ENCODE measurements around the gene PRSS36.
A peak's percentile ranks its signal among the peaks of the same experiment; 100 is the strongest.
"Not testable (repeated sequence)": the region's sequence is repeated elsewhere in the genome, so short reads cannot be mapped to it uniquely, and the experiment has no call there.

Gene PRSS36

DNA sequence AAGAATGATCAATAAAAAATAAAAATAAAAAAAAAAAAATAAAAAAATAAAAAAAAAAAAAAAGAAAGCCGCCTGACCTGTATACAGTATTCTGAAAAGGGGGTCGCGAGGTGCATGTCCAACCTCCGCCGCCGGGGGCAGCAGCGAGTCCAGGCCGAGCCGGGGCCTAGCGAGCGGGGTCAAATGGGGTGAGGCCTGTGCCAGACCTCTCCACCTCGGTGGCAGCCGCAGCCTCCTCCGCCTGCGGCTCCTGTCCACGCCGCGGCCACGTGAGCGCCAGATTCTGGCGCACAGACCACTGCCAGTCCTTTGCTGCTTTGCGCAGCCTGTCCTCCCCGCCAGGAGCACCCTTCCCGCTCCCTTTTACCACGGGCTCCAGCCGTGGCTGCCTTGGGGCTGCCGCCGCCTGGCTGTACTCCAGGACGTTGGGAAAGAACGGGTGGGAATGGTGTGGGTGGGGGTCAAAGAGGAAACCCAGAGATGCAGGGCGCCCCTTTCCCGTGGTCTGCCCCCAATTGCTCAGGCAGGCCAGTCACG is 44.1 kb downstream of the PRSS36 start:
- H3K27me3 ChIP-seq (ENCODE audit: control insufficient read depth in 5 of 5, insufficient read depth in 4 of 5, low read length in 5 of 5), result no peaks in the 10 kb centered on the region
- H3K27ac ChIP-seq (ENCODE audit: low read depth, low read length), result no peak overlapping the region
- no peaks in the 10 kb centered on the region for H3K9me3 ChIP-seq (ENCODE audit: control insufficient read depth in 5 of 5, low read length in 5 of 5)
- H3K36me3 ChIP-seq (ENCODE audit: control insufficient read depth in 5 of 5, insufficient read depth in 5 of 5, low read length in 5 of 5), result peaks cover 0 to 16% (median 15%) of the 10 kb centered on the region in 5 donors
- peaks cover 2 to 28% (median 21%) of the 10 kb centered on the region in 5 donors for H3K4me1 ChIP-seq (ENCODE audit: control insufficient read depth in 5 of 5, insufficient read depth in 5 of 5, low read length in 5 of 5)
- H3K4me3 ChIP-seq (ENCODE audit: low read depth in 1 of 5, low read length in 5 of 5), result peak overlapping the region in 3 of 5 donors; percentile 34 to 48 (median 36)
- no peak overlapping the region for H3K9ac ChIP-seq (ENCODE audit: low read length in 5 of 5)

DNA sequence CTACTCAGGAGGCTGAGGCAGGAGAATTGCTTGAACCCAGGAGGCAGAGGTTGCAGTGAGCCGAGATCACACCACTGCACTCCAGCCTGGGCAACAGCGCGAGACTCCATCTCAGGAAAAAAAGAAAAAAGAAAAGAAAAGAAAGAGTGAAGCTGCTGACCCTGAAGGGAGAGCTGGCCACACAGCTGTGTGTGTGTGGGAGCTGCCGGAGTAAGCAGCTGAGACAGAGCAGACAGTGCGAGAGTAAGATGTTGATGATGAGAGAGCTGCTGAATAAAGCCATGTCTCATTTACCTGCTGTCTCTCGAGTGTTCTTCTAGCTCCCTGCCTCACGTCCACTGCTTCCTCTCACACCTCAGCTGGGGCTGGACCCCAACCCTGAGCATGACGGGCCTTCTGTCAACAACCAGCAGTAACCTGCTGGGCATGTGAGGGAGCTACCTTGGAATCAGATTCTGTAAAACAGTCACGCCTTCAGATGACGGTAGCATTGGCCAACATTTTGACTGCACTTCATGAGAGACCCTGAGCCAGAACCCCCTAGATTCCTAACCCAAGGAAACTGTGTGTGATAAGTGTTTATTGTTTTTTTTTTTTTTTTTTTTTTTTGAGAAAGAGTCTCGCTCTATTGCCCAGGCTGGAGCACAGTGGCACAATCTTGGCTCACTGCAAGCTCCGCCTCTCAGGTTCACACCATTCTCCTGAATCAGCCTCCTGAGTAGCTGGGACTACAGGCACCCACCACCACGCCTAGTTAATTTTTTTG is 48.8 kb downstream of the PRSS36 start:
- H3K9me3 ChIP-seq (ENCODE audit: control insufficient read depth in 5 of 5, low read length in 5 of 5); H3K27me3 ChIP-seq (ENCODE audit: control insufficient read depth in 5 of 5, insufficient read depth in 4 of 5, low read length in 5 of 5); H3K36me3 ChIP-seq (ENCODE audit: control insufficient read depth in 5 of 5, insufficient read depth in 5 of 5, low read length in 5 of 5): not testable (repeated sequence)

DNA sequence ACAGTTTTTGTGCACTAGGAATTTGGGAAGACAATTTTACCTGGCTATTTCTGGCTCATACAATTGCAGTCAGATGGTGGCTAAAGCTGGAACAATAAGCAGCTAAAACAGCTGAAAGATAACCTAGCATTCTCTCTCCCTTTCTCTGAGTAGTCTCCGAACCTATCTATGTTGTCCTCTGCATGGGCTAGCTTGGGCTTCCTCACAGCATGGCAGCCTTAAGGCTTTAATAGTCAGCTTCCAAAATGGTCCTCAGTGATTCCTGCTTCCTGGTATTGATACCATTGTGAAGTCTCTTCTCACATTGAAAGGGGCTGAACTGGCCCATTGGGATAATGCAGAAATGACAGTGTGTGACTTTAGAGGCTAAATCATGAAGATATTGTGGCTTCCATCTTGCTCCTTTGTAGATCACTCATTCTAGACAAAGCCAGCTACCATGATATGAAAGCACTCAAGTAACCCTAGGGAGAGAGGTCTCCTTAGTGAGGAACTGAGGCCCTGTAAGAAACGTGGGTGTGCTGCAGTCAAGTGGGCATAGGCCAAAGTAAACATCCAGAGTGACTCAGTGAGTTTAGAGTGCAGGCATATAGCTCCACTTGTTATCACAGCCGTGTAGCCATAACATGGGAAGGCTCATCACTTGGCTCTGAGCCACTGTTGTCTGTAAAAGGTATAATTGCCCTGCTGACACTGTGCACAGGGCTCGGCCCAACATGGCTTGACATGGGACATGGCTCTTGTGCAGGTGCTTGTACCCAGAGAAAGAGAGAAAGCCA is 49.8 kb downstream of the PRSS36 start:
- Histone ChIP-seq H3K4me1 (ENCODE audit: control insufficient read depth in 5 of 5, insufficient read depth in 5 of 5, low read length in 5 of 5) (peaks cover 0 to 9% (median 4%) of the 10 kb centered on the region in 5 donors), H3K27me3 (ENCODE audit: control insufficient read depth in 5 of 5, insufficient read depth in 4 of 5, low read length in 5 of 5) (no peaks in the 10 kb centered on the region), H3K27ac (ENCODE audit: low read depth, low read length) (no peak overlapping the region), H3K9me3 (ENCODE audit: control insufficient read depth in 5 of 5, low read length in 5 of 5) (peaks cover 0 to 8% (median 5%) of the 10 kb centered on the region in 5 donors), H3K4me3 (ENCODE audit: low read depth in 1 of 5, low read length in 5 of 5) (no peak overlapping the region), H3K9ac (ENCODE audit: low read length in 5 of 5) (no peak overlapping the region), H3K36me3 (ENCODE audit: control insufficient read depth in 5 of 5, insufficient read depth in 5 of 5, low read length in 5 of 5) (no peaks in the 10 kb centered on the region)

More for the DNA sequence above, 48.8 kb downstream of the PRSS36 start:
- H3K4me3 ChIP-seq (ENCODE audit: low read depth in 1 of 5, low read length in 5 of 5); H3K27ac ChIP-seq (ENCODE audit: low read depth, low read length); H3K4me1 ChIP-seq (ENCODE audit: control insufficient read depth in 5 of 5, insufficient read depth in 5 of 5, low read length in 5 of 5); H3K9ac ChIP-seq (ENCODE audit: low read length in 5 of 5): not testable (repeated sequence)

DNA sequence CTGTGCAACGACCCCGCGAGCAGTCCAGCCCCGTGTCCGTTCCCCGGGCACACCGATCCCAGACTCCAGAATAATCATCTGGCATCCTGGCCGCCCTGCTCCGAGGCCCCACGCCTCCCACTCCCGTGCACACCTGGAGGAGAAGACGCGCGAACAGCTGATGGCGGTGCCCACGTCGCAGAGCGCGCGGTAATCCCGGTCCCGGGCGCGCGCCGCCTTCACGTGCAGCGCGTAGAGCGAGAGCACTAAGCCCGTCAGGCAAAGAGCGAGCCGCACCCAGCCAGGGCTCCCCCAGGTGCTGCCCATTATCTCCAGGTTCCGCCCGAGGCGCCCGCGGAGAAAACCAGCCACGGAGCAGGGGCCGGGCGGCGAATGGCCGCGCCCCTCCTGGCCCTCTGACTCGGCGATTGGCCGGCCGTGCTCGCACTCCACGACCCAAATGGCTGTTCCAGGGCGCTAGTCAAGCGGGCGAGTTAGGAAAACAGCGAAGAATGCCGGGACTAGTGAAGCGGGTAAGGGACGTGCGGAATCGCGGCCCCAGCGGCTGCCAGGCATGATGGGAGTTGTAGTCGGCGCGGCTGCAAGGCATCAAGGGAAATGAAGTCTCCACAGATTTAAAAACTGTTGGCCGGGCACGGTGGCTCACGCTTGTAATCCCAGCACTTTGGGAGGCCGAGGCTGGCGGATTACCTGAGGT is 55.3 kb downstream of the PRSS36 start, which contains the start of gene VKORC1:
TSS of gene VKORC1 (minus strand) at position 374 of the 697 bp plus-strand sequence. CDS start at position 306, 68 bp downstream.
- peak within 1 kb of the TSS; percentile 50 for H3K27ac ChIP-seq (ENCODE audit: low read depth, low read length)
- no peaks in the 10 kb centered on the region for H3K27me3 ChIP-seq (ENCODE audit: control insufficient read depth in 5 of 5, insufficient read depth in 4 of 5, low read length in 5 of 5)
- peak within 1 kb of the TSS; percentile 84 to 97 (median 90) for H3K4me3 ChIP-seq (ENCODE audit: low read depth in 1 of 5, low read length in 5 of 5)
- H3K4me1 ChIP-seq (ENCODE audit: control insufficient read depth in 5 of 5, insufficient read depth in 5 of 5, low read length in 5 of 5), result peaks cover 0 to 24% (median 16%) of the 10 kb centered on the region in 5 donors
- H3K36me3 ChIP-seq (ENCODE audit: control insufficient read depth in 5 of 5, insufficient read depth in 5 of 5, low read length in 5 of 5), result peaks cover 0 to 15% (median 12%) of the 10 kb centered on the region in 5 donors
- H3K9me3 ChIP-seq (ENCODE audit: control insufficient read depth in 5 of 5, low read length in 5 of 5), result peaks cover 0 to under 1% (median 0%) of the 10 kb centered on the region in 5 donors
- H3K9ac ChIP-seq (ENCODE audit: low read length in 5 of 5), result peak within 1 kb of the TSS in 4 of 5 donors; percentile 67 to 95 (median 84)

- Histone ChIP-seq H3K9ac (ENCODE audit: low read length in 5 of 5) (peak overlapping the region in 4 of 5 donors; percentile 67 to 95 (median 84)), H3K27me3 (ENCODE audit: control insufficient read depth in 5 of 5, insufficient read depth in 4 of 5, low read length in 5 of 5) (no peaks in the 10 kb centered on the region), H3K9me3 (ENCODE audit: control insufficient read depth in 5 of 5, low read length in 5 of 5) (no peaks in the 10 kb centered on the region)
Observed at GRCh38 chr16:31094088-31094423, 55.8 kb downstream of the PRSS36 start.

GRCh38 chr16:31093132-31093703 is 56.6 kb downstream of the PRSS36 start:
- Histone ChIP-seq H3K36me3 (ENCODE audit: control insufficient read depth in 5 of 5, insufficient read depth in 5 of 5, low read length in 5 of 5) (peaks cover 0 to 24% (median 17%) of the 10 kb centered on the region in 5 donors), H3K9me3 (ENCODE audit: control insufficient read depth in 5 of 5, low read length in 5 of 5) (no peaks in the 10 kb centered on the region), H3K9ac (ENCODE audit: low read length in 5 of 5) (peak overlapping the region in 2 of 5 donors; percentile 80 to 87), H3K4me1 (ENCODE audit: control insufficient read depth in 5 of 5, insufficient read depth in 5 of 5, low read length in 5 of 5) (peaks cover 0 to 24% (median 16%) of the 10 kb centered on the region in 5 donors), H3K27ac (ENCODE audit: low read depth, low read length) (no peak overlapping the region), H3K27me3 (ENCODE audit: control insufficient read depth in 5 of 5, insufficient read depth in 4 of 5, low read length in 5 of 5) (no peaks in the 10 kb centered on the region), H3K4me3 (ENCODE audit: low read depth in 1 of 5, low read length in 5 of 5) (peak overlapping the region in 2 of 5 donors; percentile 36)

More at GRCh38 chr16:31094088-31094423, 55.8 kb downstream of the PRSS36 start:
- H3K4me3 ChIP-seq (ENCODE audit: low read depth in 1 of 5, low read length in 5 of 5), result peak overlapping the region; percentile 84 to 97 (median 90)
- H3K27ac ChIP-seq (ENCODE audit: low read depth, low read length), result peak overlapping the region; percentile 50
- peaks cover 0 to 24% (median 16%) of the 10 kb centered on the region in 5 donors for H3K4me1 ChIP-seq (ENCODE audit: control insufficient read depth in 5 of 5, insufficient read depth in 5 of 5, low read length in 5 of 5)
- H3K36me3 ChIP-seq (ENCODE audit: control insufficient read depth in 5 of 5, insufficient read depth in 5 of 5, low read length in 5 of 5), result peaks cover 0 to 16% (median 15%) of the 10 kb centered on the region in 5 donors

DNA sequence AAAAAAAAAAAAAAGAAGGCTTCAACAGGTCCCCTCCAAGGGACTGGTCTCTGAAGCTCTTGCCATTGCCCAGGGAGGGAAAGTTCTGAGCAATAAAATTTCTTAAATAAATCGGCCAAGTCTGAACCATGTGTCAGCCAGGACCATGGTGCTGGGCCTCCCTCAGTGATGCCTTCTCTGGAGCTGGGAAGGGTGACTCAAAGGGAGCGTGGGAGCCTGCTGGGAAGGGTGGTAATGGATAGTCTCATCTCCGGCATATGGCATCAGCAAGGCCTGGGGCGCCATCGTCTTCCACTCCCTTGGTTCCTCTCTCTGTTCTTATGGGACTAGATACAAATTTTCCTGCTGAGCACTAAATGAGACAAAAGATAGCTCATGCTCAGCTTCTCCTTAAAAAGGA is 57.5 kb downstream of the PRSS36 start:
- H3K9ac ChIP-seq (ENCODE audit: low read length in 5 of 5), result no peak overlapping the region
- H3K27ac ChIP-seq (ENCODE audit: low read depth, low read length), result no peak overlapping the region
- no peaks in the 10 kb centered on the region for H3K27me3 ChIP-seq (ENCODE audit: control insufficient read depth in 5 of 5, insufficient read depth in 4 of 5, low read length in 5 of 5)
- H3K4me3 ChIP-seq (ENCODE audit: low read depth in 1 of 5, low read length in 5 of 5), result no peak overlapping the region
- H3K9me3 ChIP-seq (ENCODE audit: control insufficient read depth in 5 of 5, low read length in 5 of 5), result no peaks in the 10 kb centered on the region
- peaks cover 0 to 32% (median 19%) of the 10 kb centered on the region in 5 donors for H3K36me3 ChIP-seq (ENCODE audit: control insufficient read depth in 5 of 5, insufficient read depth in 5 of 5, low read length in 5 of 5)
- H3K4me1 ChIP-seq (ENCODE audit: control insufficient read depth in 5 of 5, insufficient read depth in 5 of 5, low read length in 5 of 5), result peaks cover 0 to 24% (median 16%) of the 10 kb centered on the region in 5 donors

DNA sequence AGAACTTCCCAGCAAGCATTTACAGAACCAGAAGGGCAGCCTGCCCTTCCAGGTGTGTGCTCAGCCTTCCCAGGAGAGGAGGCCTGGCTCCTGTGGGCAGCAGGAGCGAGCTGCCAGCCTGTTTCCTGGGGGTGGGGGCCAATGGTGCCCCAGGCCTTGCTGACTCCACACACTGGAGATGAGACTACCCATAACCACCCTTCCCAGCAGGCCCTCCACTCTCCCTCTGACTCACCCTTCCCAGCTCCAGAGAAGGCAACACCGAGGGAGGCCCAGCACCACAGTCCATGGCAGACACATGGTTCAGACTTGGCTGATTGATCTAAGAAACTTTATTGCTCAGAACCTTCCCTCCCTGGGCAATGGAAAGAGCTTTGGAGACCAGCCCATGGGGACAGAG is 59.3 kb downstream of the PRSS36 start:
- H3K27ac ChIP-seq (ENCODE audit: low read depth, low read length), result no peak overlapping the region
- H3K27me3 ChIP-seq (ENCODE audit: control insufficient read depth in 5 of 5, insufficient read depth in 4 of 5, low read length in 5 of 5), result no peaks in the 10 kb centered on the region
- H3K4me3 ChIP-seq (ENCODE audit: low read depth in 1 of 5, low read length in 5 of 5), result no peak overlapping the region
- no peaks in the 10 kb centered on the region for H3K9me3 ChIP-seq (ENCODE audit: control insufficient read depth in 5 of 5, low read length in 5 of 5)
- H3K4me1 ChIP-seq (ENCODE audit: control insufficient read depth in 5 of 5, insufficient read depth in 5 of 5, low read length in 5 of 5), result peaks cover 0 to 21% (median 14%) of the 10 kb centered on the region in 5 donors
- no peak overlapping the region for H3K9ac ChIP-seq (ENCODE audit: low read length in 5 of 5)
- peaks cover 0 to 48% (median 30%) of the 10 kb centered on the region in 5 donors for H3K36me3 ChIP-seq (ENCODE audit: control insufficient read depth in 5 of 5, insufficient read depth in 5 of 5, low read length in 5 of 5)

DNA sequence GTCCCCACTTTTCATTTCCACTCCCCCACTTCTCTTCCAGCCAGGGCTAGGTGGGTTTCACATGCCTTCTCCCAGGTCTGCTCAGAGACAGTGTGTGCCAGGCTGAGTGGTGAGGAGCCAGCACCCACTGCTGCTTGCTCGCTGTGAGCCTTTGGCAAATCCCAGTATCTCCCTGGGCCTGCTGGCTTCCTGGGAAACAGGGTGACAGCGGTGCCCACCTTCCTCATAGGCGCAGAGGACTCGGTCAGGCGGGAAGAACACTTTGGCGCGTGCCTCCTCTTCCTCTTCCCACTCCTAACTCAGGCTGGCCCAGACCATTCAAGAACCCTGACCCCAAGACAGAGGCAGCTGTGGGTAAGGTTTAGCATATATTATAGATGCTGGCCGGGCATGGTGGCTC is 60.7 kb downstream of the PRSS36 start:
- Histone ChIP-seq H3K4me1 (ENCODE audit: control insufficient read depth in 5 of 5, insufficient read depth in 5 of 5, low read length in 5 of 5) (peaks cover 0 to 11% (median 11%) of the 10 kb centered on the region in 5 donors), H3K36me3 (ENCODE audit: control insufficient read depth in 5 of 5, insufficient read depth in 5 of 5, low read length in 5 of 5) (peaks cover 0 to 61% (median 43%) of the 10 kb centered on the region in 5 donors), H3K27ac (ENCODE audit: low read depth, low read length) (no peak overlapping the region), H3K9ac (ENCODE audit: low read length in 5 of 5) (no peak overlapping the region), H3K9me3 (ENCODE audit: control insufficient read depth in 5 of 5, low read length in 5 of 5) (no peaks in the 10 kb centered on the region), H3K27me3 (ENCODE audit: control insufficient read depth in 5 of 5, insufficient read depth in 4 of 5, low read length in 5 of 5) (no peaks in the 10 kb centered on the region), H3K4me3 (ENCODE audit: low read depth in 1 of 5, low read length in 5 of 5) (no peak overlapping the region)

All from subcutaneous abdominal adipose tissue (tissue), 5 donors.